Activated naive CD8-positive, alpha-beta T cell treated with anti-CD3 and anti-CD28 coated beads, Interleukin-2, amount 50 U/mL, for 16 hours (primary cell): ENCODE results near the gene ZNF77.
A peak's percentile ranks its signal among the peaks of the same experiment; 100 is the strongest.
"Not testable (repeated sequence)": the region's sequence is repeated elsewhere in the genome, so short reads cannot be mapped to it uniquely, and the experiment has no call there.

Experiments used
- DNase-seq: peaks from one replicate; pipeline ENCODE4 v3.0.0-alpha.2; 2020; ENCODE audit warnings: low read depth, low spot score

The ZNF77 gene

GRCh38 chr19:2944775-2945574 is at the start of gene ZNF77:
Gene ZNF77 (minus strand): TSS chr19:2944971. CDS start chr19:2944840, 131 bp downstream.
- peak; percentile 98 for DNase-seq

- no peak for DNase-seq
Measured at GRCh38 chr19:2993579-2993978, 48.8 kb upstream of the ZNF77 start.

- no peak for DNase-seq
Measured at GRCh38 chr19:2992958-2993357, 48.2 kb upstream of the ZNF77 start.

- DNase-seq, result not testable (repeated sequence)
Measured at GRCh38 chr19:2992333-2992732, 47.6 kb upstream of the ZNF77 start.

- DNase-seq, result no peak
Measured at GRCh38 chr19:2989236-2989946, 44.6 kb upstream of the ZNF77 start.

- no peak for DNase-seq
Measured at GRCh38 chr19:2988568-2988967, 43.8 kb upstream of the ZNF77 start.

GRCh38 chr19:2987797-2988196 is 43.0 kb upstream of the ZNF77 start:
- no peak for DNase-seq

- no peak for DNase-seq
Measured at GRCh38 chr19:2986951-2987524, 42.3 kb upstream of the ZNF77 start.

- no peak for DNase-seq
Measured at GRCh38 chr19:2984215-2984528, 39.4 kb upstream of the ZNF77 start.

- DNase-seq, result no peak
Measured at GRCh38 chr19:2983351-2984214, 38.8 kb upstream of the ZNF77 start.

GRCh38 chr19:2982983-2983350 is 38.2 kb upstream of the ZNF77 start:
- no peak for DNase-seq

GRCh38 chr19:2982561-2982960 is 37.8 kb upstream of the ZNF77 start:
- no peak for DNase-seq

- no peak for DNase-seq
Measured at GRCh38 chr19:2981898-2982297, 37.1 kb upstream of the ZNF77 start.

- DNase-seq, result no peak
Measured at GRCh38 chr19:2978772-2979171, 34.0 kb upstream of the ZNF77 start.

- no peak for DNase-seq
Measured at GRCh38 chr19:2978166-2978767, 33.5 kb upstream of the ZNF77 start.

GRCh38 chr19:2977746-2978138 is 33.0 kb upstream of the ZNF77 start:
- DNase-seq, result no peak

GRCh38 chr19:2977001-2977745 is 32.4 kb upstream of the ZNF77 start, which contains the start of gene TLE6:
Gene TLE6 (plus strand): TSS chr19:2977564. CDS start chr19:2978234, 670 bp downstream.
- DNase-seq, result peak; percentile 91

GRCh38 chr19:2976609-2977000 is 31.8 kb upstream of the ZNF77 start:
- DNase-seq, result no peak

GRCh38 chr19:2974342-2975041 is 29.7 kb upstream of the ZNF77 start:
- DNase-seq, result no peak

GRCh38 chr19:2973229-2973628 is 28.5 kb upstream of the ZNF77 start:
- DNase-seq, result no peak
